Naive thymus-derived CD8-positive, alpha-beta T cell (primary cell): ENCODE measurements around the gene DERA. TPM values are rescaled to one million over a fixed set of nuclear protein-coding genes. Genes with fewer than 3 reads are reported as not detected.
A peak's percentile ranks its signal among the peaks of the same experiment; 100 is the strongest.
"Not testable (repeated sequence)": the region's sequence is repeated elsewhere in the genome, so short reads cannot be mapped to it uniquely, and the experiment has no call there.

Source experiments
- ATAC-seq, 2 donors: fragments of 150-1000 bp; cut with Tn5 transposase in 1 of 2; sonication (Bioruptor Pico), chemical (Tn5 transposase) in 1 of 2; 1 replicate in 1 of 2; 2 replicates in 1 of 2; pipeline ENCODE4 v1.10.0; 2021; ENCODE audit warnings: mild to moderate bottlenecking in 2 of 2, moderate library complexity in 2 of 2
- POLR2A ChIA-PET: fragments of 350-600 bp; sonication (Branson Sonifier 250); formaldehyde crosslinking; loops from one replicate; lab custom pipeline; 2021; ENCODE audit warnings: antibody characterized with exemption; lab: Charles Lee
- DNase-seq, 10 donors: peaks; one replicate each; pipeline versions ENCODE4 v3.0.0 to v3.0.0-alpha.2; 2020 to 2022
- H3K27ac Mint-ChIP-seq, 10 donors: one replicate each; pipeline ENCODE4 v1.8.0; 2020 to 2022; ENCODE audit warnings: mild to moderate bottlenecking in 10 of 10, mixed read lengths in 10 of 10, moderate library complexity in 4 of 10, inconsistent platforms in 1 of 10
- H3K27me3 Mint-ChIP-seq, 5 donors: one replicate each; pipeline ENCODE4 v1.8.0; 2021 to 2022; ENCODE audit warnings: mixed read lengths in 5 of 5
- H3K36me3 Mint-ChIP-seq, 3 donors: one replicate each; pipeline ENCODE4 v1.8.0; 2020 to 2022; ENCODE audit warnings: mixed read lengths in 3 of 3, mild to moderate bottlenecking in 2 of 3, inconsistent platforms in 1 of 3
- H3K4me1 Mint-ChIP-seq, 4 donors: one replicate each; pipeline ENCODE4 v1.8.0; 2021 to 2022; ENCODE audit warnings: mixed read lengths in 4 of 4
- H3K4me3 Mint-ChIP-seq, 10 donors: one replicate each; pipeline ENCODE4 v1.8.0; 2020 to 2022; ENCODE audit warnings: mild to moderate bottlenecking in 10 of 10, mixed read lengths in 10 of 10, moderate library complexity in 6 of 10, inconsistent platforms in 1 of 10
- H3K9me3 Mint-ChIP-seq, 9 donors: one replicate each; pipeline ENCODE4 v1.8.0; 2020 to 2022; ENCODE audit warnings: mixed read lengths in 9 of 9, mild to moderate bottlenecking in 3 of 9, inconsistent platforms in 1 of 9, moderate library complexity in 1 of 9
- polyA plus RNA-seq, 3 donors: library from polyadenylated mRNA; unstranded; fragments of 300-500 nt; fragmentation: Illumina TruSeq; gene quantifications; one replicate each; pipeline ENCODE4 v1.2.3, GENCODE V29; 2021
- total RNA-seq, 8 experiments: library from RNA in 2 of 8; stranded (reverse) in 2 of 8; gene quantifications; one replicate each; pipeline ENCODE4 v1.2.3 and lab custom pipeline; 2021 to 2026

DERA gene
- total RNA-seq: 10 to 100 TPM; 12.4 to 14.1 TPM
- 10 to 100 TPM; 22.8 to 28.5 (median 26.7) TPM for polyA plus RNA-seq
- total RNA-seq (lab: John Stamatoyannopoulos, UW): 9.1 to 18.3 (median 9.9) reads per million in 6 experiments

- ATAC-seq (peak; percentile 87 to 94), DNase-seq (peak; percentile 23 to 69 (median 54))
- peaks cover 10 to 23% (median 19%) of the 10 kb centered on the region in 4 donors for H3K4me1 Mint-ChIP-seq
- H3K4me3 Mint-ChIP-seq: peak within 1 kb of the TSS; percentile 87 to 97 (median 94)
- H3K27ac Mint-ChIP-seq: peak within 1 kb of the TSS; percentile 80 to 95 (median 91)
- H3K36me3 Mint-ChIP-seq: no peaks in the 10 kb centered on the region
- POLR2A ChIA-PET: interaction anchor here (0.6 to 2.7 kb wide), 8 partner anchors 10 to 1140 kb away, joined by 3 to 10 read pairs (median 3); partner anchors contain the start of genes EPS8 and STRAP
- no peaks in the 10 kb centered on the region for H3K9me3 Mint-ChIP-seq
- H3K27me3 Mint-ChIP-seq: no peaks in the 10 kb centered on the region
Measured at GRCh38 chr12:15910864-15911721, at the start of gene DERA. DERA (plus strand) TSS chr12:15911332; CDS start chr12:15911384, 52 bp downstream.

- POLR2A ChIA-PET: no interaction called here
- Mint-ChIP-seq H3K4me3 (no peak overlapping the region), H3K9me3 (no peaks in the 10 kb centered on the region), H3K27ac (no peak overlapping the region), H3K27me3 (peaks cover 10 to 17% (median 13%) of the 10 kb centered on the region in 5 donors), H3K4me1 (peaks cover 3 to 6% (median 5%) of the 10 kb centered on the region in 4 donors), H3K36me3 (no peaks in the 10 kb centered on the region)
- DNase-seq: no peak
- ATAC-seq: no peak
Measured at GRCh38 chr12:15861404-15861803, 49.7 kb upstream of the DERA start.

- H3K27me3 Mint-ChIP-seq: peaks cover 10 to 18% (median 17%) of the 10 kb centered on the region in 5 donors
- DNase-seq: no peak
- no peak for ATAC-seq
- POLR2A ChIA-PET: no interaction called here
- peaks cover 0 to 4% (median 0%) of the 10 kb centered on the region in 3 donors for H3K36me3 Mint-ChIP-seq
- H3K27ac Mint-ChIP-seq: no peak overlapping the region
- H3K4me1 Mint-ChIP-seq: peaks cover 3 to 6% (median 5%) of the 10 kb centered on the region in 4 donors
- H3K4me3 Mint-ChIP-seq: no peak overlapping the region
- peaks cover 0 to 3% (median 0%) of the 10 kb centered on the region in 9 donors for H3K9me3 Mint-ChIP-seq
Measured at GRCh38 chr12:15862840-15863239, 48.3 kb upstream of the DERA start.

- Mint-ChIP-seq H3K27ac (no peak overlapping the region), H3K27me3 (peaks cover 8 to 21% (median 15%) of the 10 kb centered on the region in 5 donors), H3K36me3 (peaks cover 0 to 5% (median 2%) of the 10 kb centered on the region in 3 donors), H3K4me3 (no peak overlapping the region), H3K9me3 (peaks cover 0 to 6% (median 0%) of the 10 kb centered on the region in 9 donors), H3K4me1 (peaks cover 3 to 6% (median 5%) of the 10 kb centered on the region in 4 donors)
- ATAC-seq (no peak), DNase-seq (no peak)
- POLR2A ChIA-PET: no interaction called here
Measured at GRCh38 chr12:15863372-15863771, 47.8 kb upstream of the DERA start.

GRCh38 chr12:15863984-15864383, 47.1 kb upstream of the DERA start:
- H3K4me1 Mint-ChIP-seq: peaks cover 3 to 6% (median 5%) of the 10 kb centered on the region in 4 donors
- H3K9me3 Mint-ChIP-seq: peaks cover 0 to 7% (median 0%) of the 10 kb centered on the region in 9 donors
- H3K36me3 Mint-ChIP-seq: peaks cover 0 to 6% (median 3%) of the 10 kb centered on the region in 3 donors
- POLR2A ChIA-PET: no interaction called here
- H3K27ac Mint-ChIP-seq: peak overlapping the region in 1 of 10 donors; percentile 41
- ATAC-seq: no peak
- DNase-seq: no peak
- peak overlapping the region in 7 of 10 donors; percentile 1 to 77 (median 23) for H3K4me3 Mint-ChIP-seq
- H3K27me3 Mint-ChIP-seq: peaks cover 8 to 19% (median 12%) of the 10 kb centered on the region in 5 donors

GRCh38 chr12:15868186-15868585, 42.9 kb upstream of the DERA start:
- Mint-ChIP-seq H3K27ac (no peak overlapping the region), H3K27me3 (peaks cover 3 to 19% (median 17%) of the 10 kb centered on the region in 5 donors), H3K36me3 (peaks cover 0 to 24% (median 17%) of the 10 kb centered on the region in 3 donors), H3K9me3 (peaks cover 0 to 23% (median 4%) of the 10 kb centered on the region in 9 donors), H3K4me3 (no peak overlapping the region), H3K4me1 (peaks cover 3 to 6% (median 5%) of the 10 kb centered on the region in 4 donors)
- ATAC-seq (no peak), DNase-seq (no peak)
- POLR2A ChIA-PET: no interaction called here

- no peak overlapping the region for H3K27ac Mint-ChIP-seq
- H3K27me3 Mint-ChIP-seq: peaks cover 2 to 9% (median 8%) of the 10 kb centered on the region in 5 donors
- H3K4me1 Mint-ChIP-seq: peaks cover 0 to 10% (median 7%) of the 10 kb centered on the region in 4 donors
- H3K36me3 Mint-ChIP-seq: peaks cover 0 to 19% (median 17%) of the 10 kb centered on the region in 3 donors
- POLR2A ChIA-PET: interaction anchor here (0.7 kb wide), 1 partner anchor 30 kb away, joined by 3 read pairs; no protein-coding TSS in a partner anchor
- peaks cover 0 to 30% (median 7%) of the 10 kb centered on the region in 9 donors for H3K9me3 Mint-ChIP-seq
- no peak for ATAC-seq
- peak overlapping the region in 2 of 10 donors; percentile 21 to 45 for H3K4me3 Mint-ChIP-seq
- DNase-seq: no peak
Measured at GRCh38 chr12:15873556-15873955, 37.6 kb upstream of the DERA start.

- DNase-seq, ATAC-seq, H3K27me3 Mint-ChIP-seq, POLR2A ChIA-PET: not testable (repeated sequence)
- H3K4me1 Mint-ChIP-seq: peaks cover 0 to 10% (median 7%) of the 10 kb centered on the region in 4 donors
- H3K27ac Mint-ChIP-seq: peak overlapping the region in 1 of 10 donors; percentile 76
- peaks cover 0 to 11% (median 9%) of the 10 kb centered on the region in 3 donors for H3K36me3 Mint-ChIP-seq
- H3K9me3 Mint-ChIP-seq: peaks cover 0 to 21% (median 5%) of the 10 kb centered on the region in 9 donors
- H3K4me3 Mint-ChIP-seq: peak overlapping the region in 3 of 10 donors; percentile 34 to 87 (median 76)
Measured at GRCh38 chr12:15874556-15875145, 36.5 kb upstream of the DERA start.

GRCh38 chr12:15875863-15876262, 35.3 kb upstream of the DERA start:
- H3K4me3 Mint-ChIP-seq: peak overlapping the region; percentile 62 to 89 (median 78)
- H3K36me3 Mint-ChIP-seq: peaks cover 0 to 2% (median 2%) of the 10 kb centered on the region in 3 donors
- H3K4me1 Mint-ChIP-seq: peaks cover 3 to 12% (median 9%) of the 10 kb centered on the region in 4 donors
- peaks cover 0 to 15% (median 0%) of the 10 kb centered on the region in 9 donors for H3K9me3 Mint-ChIP-seq
- ATAC-seq (no peak), DNase-seq (no peak)
- H3K27me3 Mint-ChIP-seq: peaks cover 0 to 9% (median 2%) of the 10 kb centered on the region in 5 donors
- H3K27ac Mint-ChIP-seq: peak overlapping the region in 5 of 10 donors; percentile 10 to 90 (median 76)
- POLR2A ChIA-PET: no interaction called here

GRCh38 chr12:15879413-15879812, 31.7 kb upstream of the DERA start:
- Mint-ChIP-seq H3K4me3 (no peak overlapping the region), H3K27me3 (peaks cover 0 to 2% (median 0%) of the 10 kb centered on the region in 5 donors), H3K4me1 (peaks cover 21 to 40% (median 36%) of the 10 kb centered on the region in 4 donors), H3K9me3 (peaks cover 0 to 7% (median 0%) of the 10 kb centered on the region in 9 donors), H3K27ac (no peak overlapping the region), H3K36me3 (peaks cover 0 to 10% (median 2%) of the 10 kb centered on the region in 3 donors)
- DNase-seq (no peak), ATAC-seq (no peak)
- POLR2A ChIA-PET: no interaction called here

- Mint-ChIP-seq H3K9me3 (peaks cover 0 to 7% (median 0%) of the 10 kb centered on the region in 9 donors), H3K4me3 (peak overlapping the region; percentile 1 to 99 (median 56)), H3K27ac (peak overlapping the region; percentile 29 to 100 (median 87)), H3K4me1 (peaks cover 25 to 47% (median 43%) of the 10 kb centered on the region in 4 donors), H3K36me3 (peaks cover 0 to 21% (median 2%) of the 10 kb centered on the region in 3 donors), H3K27me3 (no peaks in the 10 kb centered on the region)
- POLR2A ChIA-PET: no interaction called here
- no peak for DNase-seq
- ATAC-seq: no peak
Measured at GRCh38 chr12:15880721-15881120, 30.4 kb upstream of the DERA start.
